ENCODE results near the gene CHST11.

CHST11 gene

GRCh38 chr12:104575442-104576186, 118.9 kb downstream of the CHST11 start:
- peak; percentile 17 to 30 for DNase-seq
- TF ChIP-seq POLR2A (IDR thresholded peaks at IDR 0.05; ENCODE audit: low read length) = no peak
- TF ChIP-seq GATA1 (IDR thresholded peaks at IDR 0.05; ENCODE audit: low read depth, low read length) = no peak

- peak in 1 of 2 experiments; percentile 45 for DNase-seq
- TF ChIP-seq POLR2A (IDR thresholded peaks at IDR 0.05; ENCODE audit: low read length) (no peak), GATA1 (IDR thresholded peaks at IDR 0.05; ENCODE audit: low read depth, low read length) (no peak)
Measured at GRCh38 chr12:104576187-104576778, 119.5 kb downstream of the CHST11 start.

- peak; percentile 85 to 94 for DNase-seq
- TF ChIP-seq POLR2A (IDR thresholded peaks at IDR 0.05; ENCODE audit: low read length) (no peak), GATA1 (IDR thresholded peaks at IDR 0.05; ENCODE audit: low read depth, low read length) (no peak)
Measured at GRCh38 chr12:104576980-104577580, 120.3 kb downstream of the CHST11 start.

GRCh38 chr12:104577581-104577981, 120.8 kb downstream of the CHST11 start:
- no peak for TF ChIP-seq POLR2A (IDR thresholded peaks at IDR 0.05; ENCODE audit: low read length)
- no peak for TF ChIP-seq GATA1 (IDR thresholded peaks at IDR 0.05; ENCODE audit: low read depth, low read length)
- peak in 1 of 2 experiments; percentile 40 for DNase-seq

- TF ChIP-seq POLR2A (IDR thresholded peaks at IDR 0.05; ENCODE audit: low read length) (no peak), GATA1 (IDR thresholded peaks at IDR 0.05; ENCODE audit: low read depth, low read length) (no peak)
- DNase-seq = peak in 1 of 2 experiments; percentile 33
Measured at GRCh38 chr12:104578453-104578852, 121.7 kb downstream of the CHST11 start.

GRCh38 chr12:104579718-104580495, 123.2 kb downstream of the CHST11 start:
- DNase-seq = peak; percentile 22 to 33

GRCh38 chr12:104581005-104581570, 124.3 kb downstream of the CHST11 start:
- TF ChIP-seq POLR2A (IDR thresholded peaks at IDR 0.05; ENCODE audit: low read length) = no peak
- TF ChIP-seq GATA1 (IDR thresholded peaks at IDR 0.05; ENCODE audit: low read depth, low read length) = no peak
- DNase-seq = peak; percentile 36 to 45

More at GRCh38 chr12:104579718-104580495, 123.2 kb downstream of the CHST11 start:
- no peak for TF ChIP-seq POLR2A (IDR thresholded peaks at IDR 0.05; ENCODE audit: low read length)
- no peak for TF ChIP-seq GATA1 (IDR thresholded peaks at IDR 0.05; ENCODE audit: low read depth, low read length)

GRCh38 chr12:104582739-104583138, 126.0 kb downstream of the CHST11 start:
- no peak for DNase-seq
- no peak for TF ChIP-seq POLR2A (IDR thresholded peaks at IDR 0.05; ENCODE audit: low read length)
- TF ChIP-seq GATA1 (IDR thresholded peaks at IDR 0.05; ENCODE audit: low read depth, low read length) = no peak

- no peak for DNase-seq
- TF ChIP-seq GATA1 (IDR thresholded peaks at IDR 0.05; ENCODE audit: low read depth, low read length) (no peak), POLR2A (IDR thresholded peaks at IDR 0.05; ENCODE audit: low read length) (no peak)
Measured at GRCh38 chr12:104583301-104583700, 126.6 kb downstream of the CHST11 start.

- DNase-seq = no peak
- TF ChIP-seq GATA1 (IDR thresholded peaks at IDR 0.05; ENCODE audit: low read depth, low read length) (no peak), POLR2A (IDR thresholded peaks at IDR 0.05; ENCODE audit: low read length) (no peak)
Measured at GRCh38 chr12:104585448-104586055, 128.8 kb downstream of the CHST11 start.

GRCh38 chr12:104586351-104586919, 129.7 kb downstream of the CHST11 start:
- no peak for TF ChIP-seq GATA1 (IDR thresholded peaks at IDR 0.05; ENCODE audit: low read depth, low read length)
- TF ChIP-seq POLR2A (IDR thresholded peaks at IDR 0.05; ENCODE audit: low read length) = no peak
- no peak for DNase-seq

- TF ChIP-seq GATA1 (IDR thresholded peaks at IDR 0.05; ENCODE audit: low read depth, low read length) (no peak), POLR2A (IDR thresholded peaks at IDR 0.05; ENCODE audit: low read length) (no peak)
- no peak for DNase-seq
Measured at GRCh38 chr12:104588047-104588920, 131.5 kb downstream of the CHST11 start.
